GM12872 (cell line): ENCODE measurements around the gene NPC1L1.

Experiments used
- TF ChIP-seq, protein P1 (sequence below): IDR thresholded peaks from 3 replicates; pipeline ENCODE4 v1.5.1; 2011; ENCODE audit warnings: low read depth, mild to moderate bottlenecking, low read length, moderate library complexity; ENCODE audit not compliant: insufficient read depth

Gene NPC1L1

DNA sequence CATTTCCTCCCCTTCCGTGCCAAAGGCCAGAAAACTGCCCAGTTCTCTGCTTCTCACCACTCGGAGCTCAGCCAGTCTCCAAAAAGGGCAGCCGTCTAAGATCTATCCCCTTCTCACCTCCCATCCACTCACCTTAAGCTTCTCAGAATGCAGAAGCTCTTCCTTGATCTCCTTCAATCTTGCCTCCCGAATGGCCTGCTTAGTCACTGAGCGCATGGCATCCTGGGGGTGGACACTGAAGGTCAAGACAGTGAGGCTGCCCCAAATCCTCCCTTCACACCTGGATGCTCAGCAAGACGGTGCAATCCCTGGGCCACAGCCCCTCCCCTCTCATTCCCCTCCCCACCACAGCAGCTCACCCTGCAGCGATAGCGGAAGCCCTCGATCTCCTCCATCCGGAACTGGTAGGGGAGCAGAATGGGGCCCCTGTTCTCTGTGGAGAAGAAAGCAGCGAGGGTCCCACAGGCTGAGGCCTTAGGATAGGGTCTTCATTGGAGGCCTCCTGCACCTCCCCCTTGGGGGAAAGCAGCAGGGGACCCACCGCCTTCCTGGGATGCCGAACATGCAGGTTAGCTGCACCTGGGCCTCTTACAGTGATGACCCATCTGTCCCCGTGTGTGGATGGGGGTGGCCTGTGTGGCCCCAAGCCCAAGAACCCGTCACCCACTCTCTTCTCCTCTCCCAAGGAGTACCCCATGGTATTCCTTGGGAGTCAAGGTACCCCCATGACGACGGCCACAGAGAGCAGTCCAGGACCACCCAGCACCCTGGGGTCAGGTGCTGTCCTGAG lies 27.8 kb upstream of the NPC1L1 start:
- TF ChIP-seq, protein P1, sequence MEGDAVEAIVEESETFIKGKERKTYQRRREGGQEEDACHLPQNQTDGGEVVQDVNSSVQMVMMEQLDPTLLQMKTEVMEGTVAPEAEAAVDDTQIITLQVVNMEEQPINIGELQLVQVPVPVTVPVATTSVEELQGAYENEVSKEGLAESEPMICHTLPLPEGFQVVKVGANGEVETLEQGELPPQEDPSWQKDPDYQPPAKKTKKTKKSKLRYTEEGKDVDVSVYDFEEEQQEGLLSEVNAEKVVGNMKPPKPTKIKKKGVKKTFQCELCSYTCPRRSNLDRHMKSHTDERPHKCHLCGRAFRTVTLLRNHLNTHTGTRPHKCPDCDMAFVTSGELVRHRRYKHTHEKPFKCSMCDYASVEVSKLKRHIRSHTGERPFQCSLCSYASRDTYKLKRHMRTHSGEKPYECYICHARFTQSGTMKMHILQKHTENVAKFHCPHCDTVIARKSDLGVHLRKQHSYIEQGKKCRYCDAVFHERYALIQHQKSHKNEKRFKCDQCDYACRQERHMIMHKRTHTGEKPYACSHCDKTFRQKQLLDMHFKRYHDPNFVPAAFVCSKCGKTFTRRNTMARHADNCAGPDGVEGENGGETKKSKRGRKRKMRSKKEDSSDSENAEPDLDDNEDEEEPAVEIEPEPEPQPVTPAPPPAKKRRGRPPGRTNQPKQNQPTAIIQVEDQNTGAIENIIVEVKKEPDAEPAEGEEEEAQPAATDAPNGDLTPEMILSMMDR: no peak

DNA sequence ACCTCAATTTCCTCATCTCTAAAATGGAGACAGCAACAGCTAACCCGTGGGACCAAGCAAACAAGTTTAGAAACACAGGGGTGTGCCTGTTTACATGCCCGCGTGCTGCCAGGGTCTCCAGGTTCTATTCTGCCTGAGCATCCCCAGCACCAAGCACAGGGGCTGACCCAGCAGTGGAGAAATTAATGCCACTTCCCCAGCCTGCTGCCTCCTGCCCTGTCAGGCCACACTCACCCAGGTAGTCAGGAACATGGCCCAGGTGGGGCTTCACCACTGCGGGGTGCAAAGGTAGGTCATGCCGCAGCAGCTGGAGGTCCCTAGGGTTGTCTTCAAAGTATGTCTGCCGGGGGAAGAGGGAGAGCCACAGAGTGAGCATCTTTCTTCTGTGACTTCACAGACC lies 26.8 kb upstream of the NPC1L1 start:
- TF ChIP-seq, protein P1: no peak

DNA sequence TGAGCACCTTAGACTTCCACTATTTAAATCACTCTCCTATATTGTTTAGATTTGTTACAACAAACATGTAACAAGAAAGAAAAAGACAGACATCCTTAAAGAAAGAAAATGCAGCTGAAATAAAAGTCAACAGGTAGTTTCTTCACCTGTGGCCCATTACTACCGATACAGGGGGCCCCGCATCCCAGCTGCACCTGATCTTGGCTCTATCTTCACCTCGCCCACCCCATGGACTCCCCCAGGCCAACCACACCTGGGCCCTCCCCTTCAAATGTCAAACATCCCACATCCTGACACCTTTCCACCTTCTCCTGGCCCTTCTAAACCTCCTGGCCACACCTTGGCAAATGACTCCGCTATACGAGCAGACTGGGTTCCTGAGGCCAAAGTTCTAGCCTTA lies 25.6 kb upstream of the NPC1L1 start:
- TF ChIP-seq, protein P1: no peak

DNA sequence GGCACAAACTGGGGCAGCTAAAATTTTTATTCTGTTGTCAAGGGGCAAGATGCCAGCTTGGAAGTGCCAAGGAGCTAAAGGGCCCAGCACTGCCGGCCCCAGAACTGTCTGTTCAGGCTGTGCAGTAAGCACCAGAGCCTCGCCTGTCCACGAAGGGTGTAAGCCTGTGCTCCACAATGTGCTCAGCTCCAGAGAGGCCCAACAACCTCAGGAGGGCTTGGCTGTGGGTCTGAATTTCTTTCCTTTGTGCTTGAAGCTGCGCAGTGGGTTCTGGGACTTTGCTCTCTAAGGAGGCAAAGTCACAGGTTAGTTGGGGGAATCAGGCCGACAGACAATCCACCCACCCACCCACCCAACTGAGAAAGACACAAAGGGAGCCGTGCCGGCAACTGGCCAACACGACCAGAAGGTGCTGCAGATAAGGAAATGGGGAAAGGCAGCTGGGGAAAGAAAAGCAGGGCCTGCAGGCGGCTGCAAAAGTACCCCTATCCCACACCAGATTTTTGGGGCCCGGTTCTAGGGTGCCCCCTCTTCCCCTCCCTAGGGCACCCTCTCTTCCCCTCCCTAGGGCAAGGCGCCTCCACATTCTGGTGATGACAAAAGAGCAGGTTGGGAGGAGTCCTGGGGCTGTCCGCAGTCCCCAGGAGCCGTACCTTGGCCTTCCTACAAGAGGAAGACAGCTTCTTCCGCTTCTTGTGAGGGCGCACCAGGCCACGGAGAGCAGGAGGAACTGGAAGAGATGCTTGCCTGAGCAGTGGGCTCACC lies 24.8 kb upstream of the NPC1L1 start:
- TF ChIP-seq, protein P1: no peak

DNA sequence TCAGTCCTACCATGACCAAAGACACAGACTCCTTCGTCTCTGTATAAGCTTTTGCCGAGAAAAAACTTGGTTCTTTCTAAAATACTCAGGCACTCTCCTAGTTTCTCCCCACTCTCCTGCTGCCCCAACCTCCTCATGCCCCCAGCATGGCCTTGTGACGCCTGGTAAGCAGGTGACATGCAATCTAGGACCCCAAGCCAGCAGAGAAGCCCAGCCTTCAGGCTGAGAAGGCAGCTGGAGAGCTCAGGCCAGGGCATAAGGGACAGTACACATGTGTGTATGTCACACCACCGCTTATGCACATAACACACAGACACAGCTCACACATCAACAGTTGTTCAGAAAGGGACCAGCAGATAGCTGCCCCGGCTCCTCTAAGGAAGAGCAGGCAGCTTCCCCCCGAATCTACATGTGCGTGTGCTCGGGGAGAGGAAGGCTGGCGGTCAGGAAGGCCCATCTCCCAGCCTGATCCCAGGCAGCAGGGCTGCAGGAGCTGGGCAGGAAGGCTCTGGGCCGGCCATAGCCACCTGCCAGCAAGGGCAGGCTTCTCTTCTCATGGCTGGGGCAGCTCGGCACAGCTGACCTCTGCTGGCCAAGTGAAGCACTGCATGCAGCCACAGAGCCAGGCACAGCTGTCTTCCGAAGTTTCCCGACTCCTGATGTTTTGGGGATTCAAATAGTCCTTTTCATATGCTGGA lies 24.1 kb upstream of the NPC1L1 start:
- TF ChIP-seq, protein P1: peak; percentile 99

DNA sequence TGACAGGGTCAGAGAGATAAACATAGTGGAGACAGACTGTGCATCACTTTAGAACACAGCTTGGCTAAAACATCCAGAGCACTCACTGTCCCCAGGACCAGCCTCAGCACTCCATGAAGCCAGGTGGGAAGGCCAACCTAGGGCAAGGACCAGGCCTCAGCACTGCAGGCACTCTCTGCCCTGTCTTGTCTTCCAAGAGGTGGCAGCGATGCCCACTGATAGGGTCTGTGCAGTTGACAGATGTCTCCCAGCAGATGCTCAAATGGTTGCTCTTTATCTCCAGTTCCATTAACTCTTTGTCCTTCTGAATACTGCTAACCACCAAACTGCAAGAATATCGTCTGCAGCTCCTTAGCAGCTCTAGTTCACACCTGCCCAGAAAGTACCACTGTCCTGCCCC lies 23.5 kb upstream of the NPC1L1 start:
- TF ChIP-seq, protein P1: no peak

DNA sequence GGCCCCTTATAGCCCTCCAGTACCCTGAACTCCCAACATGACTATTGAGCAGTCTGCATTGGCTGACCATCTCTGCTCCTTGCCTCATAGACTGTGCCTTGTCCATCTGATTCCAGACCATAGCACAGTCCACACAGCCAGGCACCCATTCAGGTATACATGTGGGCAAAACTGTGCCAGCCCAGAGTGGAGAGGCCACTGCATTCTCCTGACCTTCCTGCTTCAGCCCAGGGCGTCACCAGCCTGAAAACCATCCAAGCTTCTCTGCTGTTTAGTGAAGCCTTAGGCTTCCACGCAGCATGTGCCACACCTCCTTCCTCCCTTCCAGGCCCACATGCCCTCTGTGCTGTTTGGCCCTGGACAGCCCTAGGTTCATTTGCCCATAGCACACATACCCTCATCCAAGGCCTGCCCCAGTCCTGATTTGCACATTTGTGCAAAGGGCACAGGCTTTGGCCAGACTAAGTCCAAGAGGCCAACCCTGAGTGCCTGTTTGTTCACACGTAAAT lies 22.1 kb upstream of the NPC1L1 start:
- TF ChIP-seq, protein P1: no peak
